MCF 10A (cell line): ENCODE results near the gene CIB4. TPM values are rescaled to one million over a fixed set of nuclear protein-coding genes. Genes with fewer than 3 reads are reported as not detected.

Source experiments
- BruUV-seq: library from RNA; stranded (reverse); fragments of 400-500 nt; replicated peaks from 2 replicates; lab custom pipeline; 2021; lab: Mats Ljungman, UMichigan
- CTCF ChIA-PET: fragments of 300-600 bp; sonication (Branson Sonifier 250); formaldehyde crosslinking; extraction: SDS; loops from one replicate; lab custom pipeline; 2021; ENCODE audit warnings: antibody characterized with exemption, inconsistent platforms; lab: Yijun Ruan, JAX
- POLR2A ChIA-PET: fragments of 300-600, 350-650 bp; sonication (Branson Sonifier 250); formaldehyde crosslinking; extraction: SDS; loops from one replicate; lab custom pipeline; 2020; ENCODE audit warnings: antibody characterized with exemption, inconsistent platforms; lab: Yijun Ruan, JAX
- DNase-seq: peaks from one replicate; pipeline ENCODE4 v3.0.0-alpha.2; 2018; ENCODE audit not compliant: unreplicated experiment
- H3K27ac Mint-ChIP-seq: one replicate; pipeline ENCODE4 v1.8.0; 2022; ENCODE audit warnings: mild to moderate bottlenecking, low read depth, mixed read lengths; ENCODE audit not compliant: unreplicated experiment
- H3K27me3 Mint-ChIP-seq: one replicate; pipeline ENCODE4 v1.8.0; 2022; ENCODE audit warnings: mixed read lengths; ENCODE audit not compliant: insufficient read depth, unreplicated experiment
- H3K36me3 Mint-ChIP-seq: one replicate; pipeline ENCODE4 v1.8.0; 2022; ENCODE audit warnings: mild to moderate bottlenecking, moderate library complexity, mixed read lengths; ENCODE audit not compliant: insufficient read depth, unreplicated experiment
- H3K4me1 Mint-ChIP-seq: one replicate; pipeline ENCODE4 v1.8.0; 2022; ENCODE audit warnings: mixed read lengths; ENCODE audit not compliant: insufficient read depth, unreplicated experiment
- H3K4me3 Mint-ChIP-seq: one replicate; pipeline ENCODE4 v1.8.0; 2022; ENCODE audit warnings: mild to moderate bottlenecking, moderate library complexity, mixed read lengths; ENCODE audit not compliant: unreplicated experiment
- H3K9me3 Mint-ChIP-seq: one replicate; pipeline ENCODE4 v1.8.0; 2022; ENCODE audit warnings: mixed read lengths; ENCODE audit not compliant: unreplicated experiment
- CTCF ChIP-seq: fragments of 200-600 bp; IDR thresholded peaks from one replicate; pipeline ENCODE4 v1.8.0; 2022; ENCODE audit warnings: antibody characterized with exemption, mild to moderate bottlenecking; ENCODE audit not compliant: unreplicated experiment
- intact Hi-C: fragments of 100-400 bp; cut with micrococcal nuclease; formaldehyde crosslinking; loops from 2 replicates; pipeline ENCODE4 v1.14.1; 2022
- total RNA-seq: library from RNA; stranded (reverse); gene quantifications from 2 replicates; pipeline ENCODE4 v1.2.3, GENCODE V29; 2022

The CIB4 gene
- total RNA-seq, 1 experiment from 2014 or later: not detected

GRCh38 chr2:26590980-26591618 is 50.1 kb downstream of the CIB4 start:
- POLR2A ChIA-PET: no interaction called here
- peaks cover 82% of the 10 kb centered on the region for H3K27me3 Mint-ChIP-seq
- intact Hi-C loops: no loop called here

GRCh38 chr2:26590508-26590907 is 50.7 kb downstream of the CIB4 start:
- Mint-ChIP-seq H3K4me1 (no peaks in the 10 kb centered on the region), H3K9me3 (no peaks in the 10 kb centered on the region), H3K4me3 (no peak overlapping the region), H3K27ac (no peak overlapping the region), H3K27me3 (peaks cover 82% of the 10 kb centered on the region), H3K36me3 (no peaks in the 10 kb centered on the region)
- TF ChIP-seq CTCF: no peak
- intact Hi-C loops: no loop called here
- BruUV-seq: no TSS peak
- ChIA-PET CTCF (interaction anchor here (0.6 to 6.2 kb wide), 6 partner anchors 13 to 158 kb away, joined by 3 to 47 read pairs (median 4); no protein-coding TSS in a partner anchor), POLR2A (no interaction called here)
- no peak for DNase-seq

More at GRCh38 chr2:26590980-26591618, 50.1 kb downstream of the CIB4 start:
- no TSS peak for BruUV-seq
- no peak for TF ChIP-seq CTCF
- DNase-seq: no peak
- H3K36me3 Mint-ChIP-seq: no peaks in the 10 kb centered on the region
- H3K27ac Mint-ChIP-seq: no peak overlapping the region
- H3K4me1 Mint-ChIP-seq: no peaks in the 10 kb centered on the region
- H3K4me3 Mint-ChIP-seq: no peak overlapping the region
- CTCF ChIA-PET: interaction anchor here (0.6 to 6.2 kb wide), 4 partner anchors 13 to 20 kb away, joined by 3 to 47 read pairs (median 14); no protein-coding TSS in a partner anchor
- H3K9me3 Mint-ChIP-seq: no peaks in the 10 kb centered on the region

- CTCF ChIA-PET: interaction anchor here (0.5 to 6.2 kb wide), 3 partner anchors 11 to 887 kb away, joined by 3 to 47 read pairs (median 5); no protein-coding TSS in a partner anchor
- peaks cover 80% of the 10 kb centered on the region for H3K27me3 Mint-ChIP-seq
- H3K36me3 Mint-ChIP-seq: no peaks in the 10 kb centered on the region
- H3K9me3 Mint-ChIP-seq: no peaks in the 10 kb centered on the region
- no TSS peak for BruUV-seq
- no peak for DNase-seq
- POLR2A ChIA-PET: no interaction called here
- no peak overlapping the region for H3K4me3 Mint-ChIP-seq
- TF ChIP-seq CTCF: no peak
- no peak overlapping the region for H3K27ac Mint-ChIP-seq
- intact Hi-C loops: no loop called here
- H3K4me1 Mint-ChIP-seq: no peaks in the 10 kb centered on the region
These were observed 52.6 kb downstream of the CIB4 start for GRCh38 chr2:26588576-26588975.

- intact Hi-C loops: no loop called here
- no peak overlapping the region for H3K4me3 Mint-ChIP-seq
- no peaks in the 10 kb centered on the region for H3K4me1 Mint-ChIP-seq
- no peaks in the 10 kb centered on the region for H3K9me3 Mint-ChIP-seq
- ChIA-PET CTCF (interaction anchor here (0.5 to 6.2 kb wide), 3 partner anchors 10 to 887 kb away, joined by 3 to 47 read pairs (median 5); no protein-coding TSS in a partner anchor), POLR2A (no interaction called here)
- DNase-seq: no peak
- TF ChIP-seq CTCF: no peak
- BruUV-seq: no TSS peak
- no peak overlapping the region for H3K27ac Mint-ChIP-seq
- no peaks in the 10 kb centered on the region for H3K36me3 Mint-ChIP-seq
- H3K27me3 Mint-ChIP-seq: peaks cover 74% of the 10 kb centered on the region
These were observed 53.2 kb downstream of the CIB4 start for GRCh38 chr2:26587994-26588393.
